GM12801 (cell line): ENCODE results near the gene NLRP4.

ENCODE experiments used
- TF ChIP-seq, protein P1 (sequence below): IDR thresholded peaks from one replicate; pipeline ENCODE4 v1.5.1; 2011; ENCODE audit warnings: control low read depth; ENCODE audit not compliant: insufficient read length; ENCODE audit errors: extremely low read depth

Gene NLRP4

DNA sequence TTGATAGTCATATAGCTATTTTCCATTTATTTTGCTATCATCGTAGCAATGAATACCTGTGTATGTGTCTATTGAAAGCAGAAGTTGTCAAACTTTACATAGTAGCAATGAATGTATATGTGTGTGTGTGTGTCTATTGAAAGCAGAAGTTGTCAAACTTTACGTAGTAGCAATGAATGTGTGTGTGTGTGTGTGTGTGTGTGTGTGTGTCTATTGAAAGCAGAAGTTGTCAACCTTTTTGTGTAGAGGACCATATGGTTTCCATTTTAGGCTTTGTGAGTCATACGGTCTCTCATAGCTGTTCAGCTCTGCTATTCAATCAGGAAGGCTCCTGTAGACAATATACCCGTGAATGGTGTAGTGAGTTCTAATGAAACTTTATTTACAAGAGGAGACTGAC, 20.8 kb downstream of the NLRP4 start:
- TF ChIP-seq, protein P1, sequence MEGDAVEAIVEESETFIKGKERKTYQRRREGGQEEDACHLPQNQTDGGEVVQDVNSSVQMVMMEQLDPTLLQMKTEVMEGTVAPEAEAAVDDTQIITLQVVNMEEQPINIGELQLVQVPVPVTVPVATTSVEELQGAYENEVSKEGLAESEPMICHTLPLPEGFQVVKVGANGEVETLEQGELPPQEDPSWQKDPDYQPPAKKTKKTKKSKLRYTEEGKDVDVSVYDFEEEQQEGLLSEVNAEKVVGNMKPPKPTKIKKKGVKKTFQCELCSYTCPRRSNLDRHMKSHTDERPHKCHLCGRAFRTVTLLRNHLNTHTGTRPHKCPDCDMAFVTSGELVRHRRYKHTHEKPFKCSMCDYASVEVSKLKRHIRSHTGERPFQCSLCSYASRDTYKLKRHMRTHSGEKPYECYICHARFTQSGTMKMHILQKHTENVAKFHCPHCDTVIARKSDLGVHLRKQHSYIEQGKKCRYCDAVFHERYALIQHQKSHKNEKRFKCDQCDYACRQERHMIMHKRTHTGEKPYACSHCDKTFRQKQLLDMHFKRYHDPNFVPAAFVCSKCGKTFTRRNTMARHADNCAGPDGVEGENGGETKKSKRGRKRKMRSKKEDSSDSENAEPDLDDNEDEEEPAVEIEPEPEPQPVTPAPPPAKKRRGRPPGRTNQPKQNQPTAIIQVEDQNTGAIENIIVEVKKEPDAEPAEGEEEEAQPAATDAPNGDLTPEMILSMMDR = no peak

DNA sequence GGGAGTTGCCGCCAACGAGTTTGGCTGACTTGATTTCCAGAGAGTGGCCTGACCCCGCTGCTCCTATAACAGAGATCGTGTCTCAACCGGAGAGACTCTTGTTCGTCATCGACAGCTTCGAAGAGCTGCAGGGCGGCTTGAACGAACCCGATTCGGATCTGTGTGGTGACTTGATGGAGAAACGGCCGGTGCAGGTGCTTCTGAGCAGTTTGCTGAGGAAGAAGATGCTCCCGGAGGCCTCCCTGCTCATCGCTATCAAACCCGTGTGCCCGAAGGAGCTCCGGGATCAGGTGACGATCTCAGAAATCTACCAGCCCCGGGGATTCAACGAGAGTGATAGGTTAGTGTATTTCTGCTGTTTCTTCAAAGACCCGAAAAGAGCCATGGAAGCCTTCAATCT, 21.6 kb downstream of the NLRP4 start:
- TF ChIP-seq, protein P1 = no peak

DNA sequence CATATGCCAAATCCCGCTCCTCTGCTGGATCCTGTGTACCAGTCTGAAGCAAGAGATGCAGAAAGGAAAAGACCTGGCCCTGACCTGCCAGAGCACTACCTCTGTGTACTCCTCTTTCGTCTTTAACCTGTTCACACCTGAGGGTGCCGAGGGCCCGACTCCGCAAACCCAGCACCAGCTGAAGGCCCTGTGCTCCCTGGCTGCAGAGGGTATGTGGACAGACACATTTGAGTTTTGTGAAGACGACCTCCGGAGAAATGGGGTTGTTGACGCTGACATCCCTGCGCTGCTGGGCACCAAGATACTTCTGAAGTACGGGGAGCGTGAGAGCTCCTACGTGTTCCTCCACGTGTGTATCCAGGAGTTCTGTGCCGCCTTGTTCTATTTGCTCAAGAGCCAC, 22.1 kb downstream of the NLRP4 start:
- TF ChIP-seq, protein P1 = no peak

DNA sequence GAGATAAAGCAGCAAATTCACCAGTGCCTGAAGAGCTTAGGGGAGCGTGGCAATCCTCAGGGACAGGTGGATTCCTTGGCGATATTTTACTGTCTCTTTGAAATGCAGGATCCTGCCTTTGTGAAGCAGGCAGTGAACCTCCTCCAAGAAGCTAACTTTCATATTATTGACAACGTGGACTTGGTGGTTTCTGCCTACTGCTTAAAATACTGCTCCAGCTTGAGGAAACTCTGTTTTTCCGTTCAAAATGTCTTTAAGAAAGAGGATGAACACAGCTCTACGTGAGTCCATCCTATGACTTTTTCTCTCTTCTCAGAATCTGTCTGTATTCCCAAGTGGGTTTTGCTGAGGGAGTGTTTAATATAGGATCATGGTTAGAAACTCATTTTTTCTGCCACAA, 22.6 kb downstream of the NLRP4 start:
- TF ChIP-seq, protein P1 = no peak

DNA sequence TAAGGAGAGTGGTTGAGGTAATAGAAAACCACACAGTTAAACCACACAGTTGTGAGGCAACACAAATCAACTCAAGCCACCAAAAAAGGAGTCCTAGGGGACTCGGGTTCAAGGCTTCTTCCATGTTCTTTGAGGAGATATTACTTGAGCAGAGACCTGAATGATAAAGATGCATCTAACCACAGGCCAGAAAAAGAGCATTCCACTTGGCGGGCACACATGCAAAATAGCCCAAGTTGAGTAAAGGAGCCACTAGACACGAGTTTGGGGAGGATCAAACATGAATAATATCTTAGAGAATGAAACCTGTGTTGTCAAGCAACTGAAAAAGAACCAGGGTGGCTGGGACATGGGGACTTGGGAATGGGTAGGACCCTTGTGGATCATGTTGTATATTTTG, 30.2 kb downstream of the NLRP4 start:
- TF ChIP-seq, protein P1 = no peak

DNA sequence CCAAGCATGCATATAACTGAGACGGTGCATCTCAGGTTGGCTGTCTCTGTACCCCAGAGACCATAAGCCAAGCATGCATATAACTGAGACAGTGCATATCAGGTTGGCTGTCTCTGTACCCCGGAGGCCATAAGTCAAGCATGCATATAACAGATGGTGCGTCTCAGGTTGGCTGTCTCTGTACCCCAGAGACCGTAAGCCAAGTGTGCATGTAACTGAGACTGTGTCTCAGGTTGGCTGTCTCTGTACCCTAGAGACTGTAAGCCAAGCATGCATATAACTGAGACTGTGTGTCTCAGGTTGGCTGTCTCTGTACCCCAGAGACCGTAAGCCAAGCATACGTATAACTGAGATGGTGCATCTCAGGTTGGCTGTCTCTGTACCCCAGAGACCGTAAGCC, 30.8 kb downstream of the NLRP4 start:
- TF ChIP-seq, protein P1 = no peak

DNA sequence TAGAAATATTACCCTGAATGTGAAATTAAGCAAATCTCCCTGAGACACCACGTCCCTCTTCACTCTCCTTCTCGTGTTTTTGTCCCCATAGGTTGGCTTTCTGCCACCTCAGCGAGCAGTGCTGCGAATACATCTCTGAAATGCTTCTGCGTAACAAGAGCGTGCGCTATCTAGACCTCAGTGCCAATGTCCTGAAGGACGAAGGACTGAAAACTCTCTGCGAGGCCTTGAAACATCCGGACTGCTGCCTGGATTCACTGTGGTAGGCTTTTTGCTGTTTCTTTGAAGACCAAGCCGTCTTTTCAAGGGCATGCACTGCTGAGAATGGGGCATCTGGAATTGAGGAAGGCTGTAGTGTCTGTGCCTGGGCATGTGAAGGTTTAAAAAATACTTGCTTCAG, 34.4 kb downstream of the NLRP4 start:
- TF ChIP-seq, protein P1 = no peak

DNA sequence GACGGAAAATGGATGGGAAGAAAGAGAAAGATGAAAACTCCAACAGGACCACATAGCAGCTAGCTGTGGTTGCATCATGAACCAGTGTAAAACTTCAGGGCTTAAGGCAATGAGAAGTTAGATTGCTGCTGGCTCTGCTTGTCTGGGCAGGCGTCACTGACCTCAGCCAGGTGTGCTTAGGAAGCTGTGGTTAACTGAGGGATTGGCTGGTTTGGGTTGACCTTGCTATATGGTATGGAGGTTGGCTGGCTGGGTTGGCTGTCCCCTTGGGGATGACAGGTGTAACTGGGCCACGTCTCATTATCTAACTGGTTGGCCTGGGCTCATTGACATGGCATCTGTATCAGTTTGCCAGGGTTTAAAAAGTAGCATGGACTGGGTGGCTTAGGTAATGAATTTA, 40.9 kb downstream of the NLRP4 start:
- TF ChIP-seq, protein P1 = no peak
